ENCODE measurements around the gene ITK.

Gene ITK

DNA sequence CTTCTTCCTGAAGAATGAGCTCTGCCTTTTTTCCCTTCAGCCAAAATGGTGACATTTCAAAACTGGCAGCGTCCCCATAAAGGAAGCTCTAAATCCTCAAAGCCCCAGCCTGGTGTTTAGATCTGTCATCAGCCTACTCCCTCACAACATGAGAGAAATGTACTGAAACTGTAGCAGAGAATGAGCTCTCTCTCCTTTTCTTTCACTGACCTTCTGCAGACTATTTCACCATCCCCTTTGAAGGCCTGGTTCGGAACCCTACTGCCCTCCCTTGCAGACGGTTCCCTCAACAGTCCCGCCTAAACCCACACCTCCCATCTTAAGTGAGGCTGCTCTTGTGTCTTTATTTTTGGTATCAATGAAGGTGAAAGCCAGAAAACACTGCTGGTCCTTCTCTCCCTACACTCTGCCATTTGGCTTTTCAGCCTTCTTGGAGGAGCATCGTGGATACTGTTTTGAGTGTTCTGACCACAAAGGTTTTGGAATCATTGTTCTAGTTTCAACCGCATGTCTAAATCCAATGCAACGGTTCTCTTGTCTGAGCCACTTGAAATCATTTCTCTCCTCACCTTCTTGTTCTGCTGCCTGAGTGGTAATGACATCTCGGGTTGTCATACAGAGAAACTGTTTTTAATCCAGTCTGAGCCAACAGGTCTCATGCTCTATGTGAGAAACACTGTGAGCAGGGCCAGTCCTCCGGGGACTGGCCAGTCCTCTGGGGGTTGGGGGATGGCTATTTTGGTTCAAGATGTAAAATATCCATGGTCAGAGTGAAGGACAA is 39.0 kb downstream of the ITK start:
- FAIRE-seq (no peak), DNase-seq (ENCODE audit: insufficient read length, low spot score) (no peak)
- TF ChIP-seq, protein P1, sequence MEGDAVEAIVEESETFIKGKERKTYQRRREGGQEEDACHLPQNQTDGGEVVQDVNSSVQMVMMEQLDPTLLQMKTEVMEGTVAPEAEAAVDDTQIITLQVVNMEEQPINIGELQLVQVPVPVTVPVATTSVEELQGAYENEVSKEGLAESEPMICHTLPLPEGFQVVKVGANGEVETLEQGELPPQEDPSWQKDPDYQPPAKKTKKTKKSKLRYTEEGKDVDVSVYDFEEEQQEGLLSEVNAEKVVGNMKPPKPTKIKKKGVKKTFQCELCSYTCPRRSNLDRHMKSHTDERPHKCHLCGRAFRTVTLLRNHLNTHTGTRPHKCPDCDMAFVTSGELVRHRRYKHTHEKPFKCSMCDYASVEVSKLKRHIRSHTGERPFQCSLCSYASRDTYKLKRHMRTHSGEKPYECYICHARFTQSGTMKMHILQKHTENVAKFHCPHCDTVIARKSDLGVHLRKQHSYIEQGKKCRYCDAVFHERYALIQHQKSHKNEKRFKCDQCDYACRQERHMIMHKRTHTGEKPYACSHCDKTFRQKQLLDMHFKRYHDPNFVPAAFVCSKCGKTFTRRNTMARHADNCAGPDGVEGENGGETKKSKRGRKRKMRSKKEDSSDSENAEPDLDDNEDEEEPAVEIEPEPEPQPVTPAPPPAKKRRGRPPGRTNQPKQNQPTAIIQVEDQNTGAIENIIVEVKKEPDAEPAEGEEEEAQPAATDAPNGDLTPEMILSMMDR (IDR thresholded peaks at IDR 0.05; ENCODE audit: insufficient read depth, missing control alignments) = no peak

DNA sequence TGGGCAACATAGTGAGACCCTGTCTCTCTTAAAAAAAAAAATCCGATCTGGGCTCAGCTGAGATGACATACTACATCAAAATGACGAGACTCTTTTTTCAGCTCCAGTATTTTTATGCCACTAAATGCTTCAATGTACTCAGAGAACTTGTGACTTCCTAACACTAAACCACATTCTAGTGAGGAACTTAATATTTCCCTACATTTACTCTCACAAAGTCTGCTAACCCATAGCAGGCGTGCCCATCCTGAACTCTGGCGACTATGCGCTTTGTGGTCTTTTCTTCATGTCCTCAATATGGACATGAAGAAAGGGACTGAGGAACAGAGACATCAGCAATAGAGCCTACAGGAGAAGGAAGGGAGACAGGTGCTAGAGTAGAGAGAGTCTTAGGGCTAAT is 41.3 kb downstream of the ITK start:
- TF ChIP-seq, protein P1 (IDR thresholded peaks at IDR 0.05; ENCODE audit: insufficient read depth, missing control alignments) = no peak
- DNase-seq (ENCODE audit: insufficient read length, low spot score) (no peak), FAIRE-seq (no peak)

DNA sequence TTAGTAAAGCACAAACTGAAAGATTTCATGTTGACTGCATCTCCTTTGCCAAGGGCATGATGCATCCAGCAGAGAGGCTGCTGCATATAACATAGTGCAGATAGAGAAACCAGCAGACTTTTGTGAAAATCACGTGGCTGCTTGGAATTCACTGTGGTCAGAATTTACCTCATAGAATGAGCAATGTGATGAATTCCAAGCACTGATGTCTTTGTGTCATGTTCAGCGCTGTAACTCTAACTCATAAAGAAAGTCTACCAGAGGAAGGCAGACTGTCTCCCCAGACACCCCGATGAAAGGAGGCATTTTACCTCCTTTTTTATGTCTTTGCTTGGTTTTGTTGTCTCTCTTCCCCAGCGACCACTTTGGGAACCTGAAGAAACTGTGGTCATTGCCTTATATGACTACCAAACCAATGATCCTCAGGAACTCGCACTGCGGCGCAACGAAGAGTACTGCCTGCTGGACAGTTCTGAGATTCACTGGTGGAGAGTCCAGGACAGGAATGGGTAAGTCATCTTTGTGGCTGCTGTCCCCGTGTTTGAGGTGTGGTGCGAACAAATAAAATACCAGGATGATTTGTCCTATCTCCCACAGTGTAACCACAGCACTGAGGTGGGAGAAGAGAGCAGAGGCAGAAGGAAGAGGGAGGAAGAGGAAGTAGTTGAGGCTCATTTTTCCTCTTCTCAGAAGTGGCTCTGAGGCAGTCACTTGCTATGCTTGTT is 42.0 kb downstream of the ITK start:
- TF ChIP-seq, protein P1 (IDR thresholded peaks at IDR 0.05; ENCODE audit: insufficient read depth, missing control alignments) = no peak
- no peak for DNase-seq (ENCODE audit: insufficient read length, low spot score)
- FAIRE-seq = no peak

DNA sequence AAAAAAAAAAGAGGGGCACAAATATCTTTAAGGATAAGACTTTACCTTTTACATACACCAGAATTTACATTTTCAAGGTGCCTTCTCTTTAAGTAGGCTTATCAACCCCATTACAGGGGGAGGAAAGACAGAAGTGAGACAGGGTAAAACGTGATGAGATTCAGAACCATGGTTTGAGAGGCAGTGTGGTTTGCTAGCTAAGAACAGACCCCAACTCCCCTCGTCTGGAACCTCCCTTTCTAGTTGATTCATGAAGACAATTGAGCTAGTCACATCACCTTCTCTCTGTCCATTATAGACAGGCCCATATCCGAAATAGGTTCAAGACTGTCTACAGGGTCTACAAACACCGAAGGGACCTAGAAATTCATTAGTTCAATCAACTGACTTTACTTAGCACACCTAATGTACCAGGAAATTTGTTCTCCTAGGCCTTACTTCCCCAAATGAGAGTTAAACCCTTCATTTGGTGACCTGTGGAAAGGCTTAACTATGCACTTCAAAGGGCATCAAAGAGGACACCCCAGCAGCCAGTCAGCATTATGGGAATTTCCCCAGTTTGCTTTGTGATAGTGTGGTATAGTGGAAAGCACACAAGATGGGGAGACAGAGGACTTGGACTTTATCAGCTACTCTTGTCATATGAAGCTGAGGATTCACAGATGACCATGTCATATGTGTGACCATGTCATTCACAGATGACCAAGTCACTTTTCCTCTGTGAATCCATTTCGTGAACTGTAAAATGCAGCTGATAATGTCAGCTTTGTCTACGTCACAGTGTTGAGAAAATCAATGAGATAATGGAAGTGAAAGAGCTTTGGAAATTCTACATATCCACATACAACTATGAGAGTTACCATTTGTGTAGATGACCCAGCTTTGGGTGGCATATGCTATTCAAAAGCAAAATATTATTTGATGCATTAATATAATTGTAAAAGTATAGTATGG is 45.1 kb downstream of the ITK start:
- TF ChIP-seq, protein P1 (IDR thresholded peaks at IDR 0.05; ENCODE audit: insufficient read depth, missing control alignments) = no peak
- no peak for FAIRE-seq

DNA sequence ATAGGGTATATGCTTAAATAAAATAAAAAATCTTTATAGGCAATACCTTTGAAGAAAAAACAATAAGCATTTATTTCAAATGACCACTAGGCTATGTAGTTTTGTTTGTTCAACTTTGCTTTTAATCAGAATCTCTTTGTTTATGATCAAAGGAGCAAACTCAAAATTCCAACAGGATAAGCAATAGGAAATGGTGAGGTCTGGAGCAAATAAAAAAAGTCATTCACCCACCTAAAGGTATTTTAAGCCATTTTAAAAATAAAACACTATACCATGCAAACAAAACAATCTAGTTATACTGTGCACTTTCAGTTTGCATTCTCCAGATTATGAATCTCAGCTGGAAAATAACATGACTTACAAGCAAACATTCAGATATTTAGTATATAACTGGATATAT is 50.0 kb downstream of the ITK start:
- TF ChIP-seq, protein P1 (IDR thresholded peaks at IDR 0.05; ENCODE audit: insufficient read depth, missing control alignments) = no peak
- DNase-seq (ENCODE audit: insufficient read length, low spot score) (no peak), FAIRE-seq (no peak)

More for the DNA sequence above, 45.1 kb downstream of the ITK start:
- DNase-seq (ENCODE audit: insufficient read length, low spot score) = no peak

DNA sequence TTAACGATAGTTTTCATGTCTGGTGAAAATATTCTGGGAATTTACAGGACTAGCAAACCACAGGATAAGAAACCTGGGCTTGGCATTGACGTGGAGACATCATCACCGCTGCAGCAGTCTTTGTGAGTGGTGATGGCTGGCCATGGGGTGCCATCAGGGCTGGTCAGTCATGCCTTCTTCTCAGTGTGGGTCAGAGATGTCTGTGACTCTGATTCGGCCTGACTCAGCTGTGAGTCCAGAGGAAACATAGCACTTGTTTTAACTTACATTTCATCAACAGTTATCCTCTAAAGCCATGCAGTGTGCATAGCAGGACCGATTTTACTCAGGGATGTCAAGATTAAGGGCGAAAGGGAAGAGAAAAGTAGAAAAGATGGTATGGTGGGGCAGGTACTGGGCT is 52.1 kb downstream of the ITK start:
- TF ChIP-seq, protein P1 (IDR thresholded peaks at IDR 0.05; ENCODE audit: insufficient read depth, missing control alignments) = no peak

More for the DNA sequence above, 52.1 kb downstream of the ITK start:
- DNase-seq (ENCODE audit: insufficient read length, low spot score) = no peak
- no peak for FAIRE-seq

All from D721Med (cell line).